HL-60/S4 (cell line): ENCODE results near the gene DOLPP1.

Source experiments
- in situ Hi-C: fragments of 300-500 bp; cut with MboI; formaldehyde crosslinking; loops from 2 replicates; pipeline ENCODE4 v1.14.3; 2022; ENCODE audit warnings: low sequenced_read_pairs

DOLPP1 gene

DNA sequence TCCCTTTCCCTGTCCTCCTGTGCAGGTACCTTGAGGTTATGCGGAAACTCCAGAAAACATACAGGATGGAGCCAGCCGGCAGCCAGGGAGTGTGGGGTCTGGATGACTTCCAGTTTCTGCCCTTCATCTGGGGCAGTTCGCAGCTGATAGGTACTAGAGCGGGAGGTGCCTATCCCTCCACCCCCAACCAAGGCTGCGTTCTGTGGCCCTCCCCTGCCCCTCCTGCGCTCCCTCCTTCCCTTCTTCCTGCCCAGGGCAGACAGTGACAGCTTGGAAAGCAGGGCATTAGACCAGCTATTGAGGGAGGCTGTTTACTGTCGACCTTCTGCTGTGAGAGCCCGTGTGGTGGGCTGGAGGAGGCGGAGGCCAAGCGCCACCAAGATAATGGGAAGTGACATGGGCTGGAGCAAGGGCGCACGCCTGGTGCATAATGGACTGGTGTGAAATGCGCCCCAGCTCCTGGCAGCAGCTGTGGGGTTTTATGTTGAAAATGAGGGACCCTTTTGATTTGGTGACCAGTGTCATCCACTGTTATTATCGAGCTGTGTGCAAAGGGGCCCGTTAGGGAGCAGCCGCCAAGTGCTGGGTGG is 55.6 kb downstream of the DOLPP1 start:
- in situ Hi-C loops: loop anchor here (10.0 kb wide), 1 partner anchor 648 kb away; no protein-coding TSS in a partner anchor

DNA sequence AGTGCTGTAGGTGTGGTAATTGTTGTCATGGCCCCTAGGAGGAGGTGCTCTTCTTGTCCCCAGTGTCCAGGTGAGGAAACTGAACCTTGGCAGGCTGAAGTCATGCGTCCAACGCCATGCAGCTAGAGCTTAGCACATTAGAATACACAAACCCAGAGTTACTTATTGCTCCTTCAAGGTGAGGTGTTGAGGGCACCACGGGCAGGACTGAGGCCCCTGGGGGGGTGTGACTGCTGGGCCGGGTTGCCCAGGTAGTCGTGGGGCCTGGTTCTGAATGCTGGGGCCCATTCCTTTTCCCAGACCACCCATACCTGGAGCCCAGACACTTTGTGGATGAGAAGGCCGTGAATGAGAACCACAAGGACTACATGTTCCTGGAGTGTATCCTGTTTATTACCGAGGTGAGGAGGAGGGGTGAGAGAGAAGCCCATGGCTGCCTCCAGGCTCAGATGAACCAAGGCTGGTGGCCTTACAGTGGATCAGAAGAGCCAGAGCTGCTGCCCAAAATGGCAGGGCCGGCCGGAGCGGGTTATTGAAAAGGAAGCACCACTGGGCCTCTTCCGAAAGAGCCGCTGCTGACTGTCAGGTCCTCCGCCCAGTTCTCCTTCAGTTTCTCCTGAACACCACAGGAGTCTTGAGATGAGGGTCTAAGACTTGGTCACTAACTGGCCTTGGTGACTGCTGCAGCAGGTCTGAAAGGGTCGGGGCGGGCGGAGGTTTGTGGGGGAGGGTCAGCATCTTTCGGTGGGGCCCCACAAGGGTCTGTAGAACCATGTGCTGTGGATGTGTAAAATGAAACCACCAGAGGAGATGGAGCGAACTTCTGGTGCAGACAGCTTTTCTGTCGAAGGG is 56.6 kb downstream of the DOLPP1 start:
- in situ Hi-C loops: loop anchor here (10.0 kb wide), 1 partner anchor 647 kb away; no protein-coding TSS in a partner anchor

DNA sequence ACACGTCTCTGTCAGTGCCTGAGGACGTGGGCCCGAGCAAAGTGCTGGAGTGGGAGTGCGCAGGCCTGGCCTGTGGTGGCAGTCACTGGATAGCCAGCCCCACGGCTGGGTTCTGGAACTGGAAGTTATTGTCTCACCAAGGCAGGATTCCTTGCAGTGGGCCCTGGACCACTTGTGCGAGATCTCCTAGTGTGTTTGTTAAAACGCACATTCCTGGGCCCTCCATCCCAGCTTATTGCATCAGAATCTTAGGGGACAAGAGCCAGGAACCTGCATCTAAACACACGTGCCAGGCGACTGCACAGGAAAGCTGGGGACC is 57.2 kb downstream of the DOLPP1 start:
- in situ Hi-C loops: loop anchor here (10.0 kb wide), 1 partner anchor 647 kb away; no protein-coding TSS in a partner anchor

DNA sequence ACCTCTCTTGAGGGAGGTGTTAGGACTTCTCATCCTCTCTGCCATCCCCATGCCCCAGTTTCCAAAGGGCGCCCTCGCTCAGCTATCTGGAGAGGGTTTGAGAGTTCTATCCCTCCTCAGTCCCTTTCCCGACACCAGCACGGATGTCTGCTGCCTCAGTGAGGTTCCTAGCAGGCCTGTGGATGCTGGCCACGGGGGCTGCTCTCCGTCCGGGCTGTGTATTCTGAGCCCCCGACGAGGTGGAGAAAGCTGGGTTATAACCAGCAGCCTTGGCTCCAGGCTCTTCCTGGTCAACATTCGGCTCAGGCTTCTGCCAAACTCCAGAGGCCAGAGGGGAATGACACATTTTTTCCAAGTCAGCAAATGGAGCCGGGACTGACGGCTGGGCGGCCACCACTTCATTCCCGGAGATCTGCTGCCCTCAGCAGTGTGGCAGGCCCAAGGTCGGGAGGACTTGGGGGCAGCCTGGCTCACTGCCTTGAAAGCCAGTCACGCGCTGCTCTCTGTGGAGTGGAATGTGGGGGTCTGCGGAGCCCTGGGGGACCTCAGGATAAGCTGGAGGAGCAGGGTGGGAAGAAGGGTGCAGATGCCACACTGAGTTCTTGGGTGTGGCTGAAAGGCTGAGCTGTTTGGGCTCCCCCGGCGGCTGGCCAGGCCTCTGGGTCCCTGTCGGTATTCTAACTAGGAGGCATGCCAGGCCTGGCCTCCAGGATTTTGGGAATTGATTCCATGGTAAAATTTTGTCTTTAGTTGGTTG is 57.7 kb downstream of the DOLPP1 start:
- in situ Hi-C loops: loop anchor here (10.0 kb wide), 1 partner anchor 646 kb away; no protein-coding TSS in a partner anchor

DNA sequence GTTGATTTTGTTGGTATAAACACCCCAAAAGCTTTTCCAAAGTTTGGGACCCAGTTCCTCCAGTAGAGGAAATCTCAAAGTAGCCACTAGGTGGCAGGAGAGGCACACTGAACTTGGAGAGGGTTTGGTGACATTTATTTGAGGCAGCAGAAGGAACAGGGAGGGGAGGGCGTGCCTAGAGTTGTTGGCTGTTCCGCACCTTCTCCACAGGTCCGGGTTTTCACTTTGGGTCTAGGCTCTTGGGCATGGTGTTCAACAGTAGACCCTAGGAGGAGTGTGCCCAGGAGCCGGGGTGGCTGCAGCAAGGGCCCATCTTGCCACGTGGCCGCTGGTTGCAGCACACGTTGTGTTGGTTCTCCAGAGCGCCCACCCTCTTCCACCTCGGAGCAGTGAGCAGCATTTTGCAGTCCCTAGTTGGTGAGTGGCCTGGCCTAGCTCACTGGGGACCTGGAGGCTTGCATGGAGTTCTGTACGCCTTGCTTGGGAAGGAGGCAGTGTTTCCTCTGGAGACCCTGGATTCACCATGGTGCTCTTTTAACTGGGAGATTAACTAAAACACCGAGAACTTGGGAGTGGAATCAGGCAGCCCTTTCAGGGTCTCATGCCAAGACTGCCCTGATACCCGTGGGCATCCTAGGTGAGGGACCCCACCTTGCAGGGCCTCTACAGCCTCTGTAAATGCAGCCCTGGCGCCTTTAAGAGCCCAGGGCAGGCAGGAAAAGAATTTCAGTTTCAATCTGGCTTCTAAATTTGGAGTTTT is 58.5 kb downstream of the DOLPP1 start:
- in situ Hi-C loops: loop anchor here (10.0 kb wide), 1 partner anchor 645 kb away; no protein-coding TSS in a partner anchor

DNA sequence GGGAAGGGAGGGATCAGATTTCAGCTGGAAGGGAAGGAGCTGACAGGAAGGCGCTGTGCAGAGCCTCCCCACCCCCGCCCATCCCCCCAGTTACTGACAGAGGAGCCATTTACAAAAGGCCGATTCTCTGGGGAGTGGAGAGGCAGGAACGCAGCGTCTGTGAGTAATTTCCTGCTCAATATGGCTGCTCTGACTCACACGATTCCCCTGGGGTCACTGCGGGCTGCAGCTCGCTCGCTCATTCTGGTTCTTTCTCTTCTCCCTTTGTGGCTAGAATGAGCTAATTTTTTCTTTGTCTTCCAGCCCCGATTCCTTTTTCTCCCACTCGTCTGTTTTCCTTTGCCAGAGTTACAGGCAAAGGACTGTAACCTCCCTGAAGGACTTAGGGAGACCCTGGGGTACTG is 59.1 kb downstream of the DOLPP1 start:
- in situ Hi-C loops: loop anchor here (10.0 kb wide), 1 partner anchor 645 kb away; no protein-coding TSS in a partner anchor
